ENCODE results near the gene LMAN1L.

The LMAN1L gene

DNA sequence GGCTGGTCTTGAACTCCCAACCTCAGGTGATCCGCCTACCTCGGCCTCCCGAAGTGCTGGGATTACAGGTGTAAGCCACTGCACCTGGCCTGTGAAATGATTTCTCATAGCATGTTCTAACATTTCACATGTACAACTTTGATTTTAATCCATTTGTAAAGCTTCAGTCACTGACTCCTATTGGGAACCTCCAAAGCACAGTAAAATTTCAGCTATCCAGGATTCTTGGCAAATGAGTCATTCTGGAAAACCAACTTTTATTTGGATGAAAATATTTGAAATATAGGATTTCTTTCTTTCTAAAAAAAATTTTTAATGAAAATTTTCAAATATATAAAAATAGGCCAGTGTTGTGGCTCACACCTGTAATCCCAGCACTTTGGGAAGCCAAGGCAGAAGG is 2.7 kb upstream of the LMAN1L start:
- CTCF ChIA-PET = interaction anchor here (2.1 to 35.2 kb wide), 4 partner anchors 9 to 35 kb away, joined by 5 to 1226 read pairs (median 14); partner anchors contain the start of gene CSK
- TF ChIP-seq, protein P1, sequence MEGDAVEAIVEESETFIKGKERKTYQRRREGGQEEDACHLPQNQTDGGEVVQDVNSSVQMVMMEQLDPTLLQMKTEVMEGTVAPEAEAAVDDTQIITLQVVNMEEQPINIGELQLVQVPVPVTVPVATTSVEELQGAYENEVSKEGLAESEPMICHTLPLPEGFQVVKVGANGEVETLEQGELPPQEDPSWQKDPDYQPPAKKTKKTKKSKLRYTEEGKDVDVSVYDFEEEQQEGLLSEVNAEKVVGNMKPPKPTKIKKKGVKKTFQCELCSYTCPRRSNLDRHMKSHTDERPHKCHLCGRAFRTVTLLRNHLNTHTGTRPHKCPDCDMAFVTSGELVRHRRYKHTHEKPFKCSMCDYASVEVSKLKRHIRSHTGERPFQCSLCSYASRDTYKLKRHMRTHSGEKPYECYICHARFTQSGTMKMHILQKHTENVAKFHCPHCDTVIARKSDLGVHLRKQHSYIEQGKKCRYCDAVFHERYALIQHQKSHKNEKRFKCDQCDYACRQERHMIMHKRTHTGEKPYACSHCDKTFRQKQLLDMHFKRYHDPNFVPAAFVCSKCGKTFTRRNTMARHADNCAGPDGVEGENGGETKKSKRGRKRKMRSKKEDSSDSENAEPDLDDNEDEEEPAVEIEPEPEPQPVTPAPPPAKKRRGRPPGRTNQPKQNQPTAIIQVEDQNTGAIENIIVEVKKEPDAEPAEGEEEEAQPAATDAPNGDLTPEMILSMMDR (IDR thresholded peaks at IDR 0.05; ENCODE audit: control extremely low read depth, extremely low read depth, low read depth, missing control alignments) = no peak
- POLR2A ChIA-PET = no interaction called here
- DNase-seq (ENCODE audit: extremely low spot score) = no peak

DNA sequence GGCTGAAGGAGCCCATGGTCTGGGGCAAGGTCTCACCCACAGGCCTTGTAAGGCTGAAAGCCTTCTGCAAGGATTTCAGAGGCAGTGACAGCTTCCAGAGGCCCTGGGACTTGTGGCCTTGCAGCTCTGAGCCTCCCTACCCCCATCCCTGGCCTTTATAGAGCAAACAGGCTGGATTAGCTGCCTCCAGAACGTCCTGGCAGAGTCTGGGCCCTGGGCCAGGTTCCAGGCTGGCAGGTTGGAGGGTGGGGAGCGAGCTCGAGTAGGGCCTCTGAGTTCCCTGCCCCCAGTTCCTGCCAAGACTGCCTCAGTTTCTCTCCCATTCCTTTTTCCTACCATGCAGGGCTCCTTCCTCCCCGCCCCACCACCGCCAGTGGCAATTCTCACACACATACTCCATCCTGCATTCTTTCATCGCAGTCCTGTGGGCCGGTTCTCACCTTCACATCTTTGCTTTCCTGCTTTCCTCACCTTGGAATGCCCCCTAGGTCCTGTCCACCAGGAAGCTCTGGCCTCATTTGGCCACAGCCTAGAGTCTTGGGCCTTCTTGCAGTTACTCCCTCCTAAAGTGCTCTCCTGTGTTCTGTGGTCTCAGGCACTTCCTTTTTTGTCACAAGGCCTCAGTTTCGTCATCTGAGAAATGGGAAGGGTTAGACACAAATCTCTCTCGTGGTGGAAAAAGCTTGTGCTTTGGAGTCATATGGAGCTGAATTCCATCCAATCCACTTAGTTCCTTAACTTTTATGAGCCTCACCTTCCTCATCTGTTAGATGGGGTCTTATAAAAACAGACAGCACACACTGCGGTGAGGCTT is 2.7 kb downstream of the LMAN1L start:
- DNase-seq (ENCODE audit: extremely low spot score) = no peak
- ChIA-PET CTCF (interaction anchor here (1.1 to 1.7 kb wide), 7 partner anchors 11 to 201 kb away, joined by 3 to 6 read pairs (median 4); partner anchors contain the start of gene CPLX3), POLR2A (interaction anchor here (0.8 kb wide), 1 partner anchor 10 kb away, joined by 5 read pairs; no protein-coding TSS in a partner anchor)
- TF ChIP-seq, protein P1 (IDR thresholded peaks at IDR 0.05; ENCODE audit: control extremely low read depth, extremely low read depth, low read depth, missing control alignments) = no peak

DNA sequence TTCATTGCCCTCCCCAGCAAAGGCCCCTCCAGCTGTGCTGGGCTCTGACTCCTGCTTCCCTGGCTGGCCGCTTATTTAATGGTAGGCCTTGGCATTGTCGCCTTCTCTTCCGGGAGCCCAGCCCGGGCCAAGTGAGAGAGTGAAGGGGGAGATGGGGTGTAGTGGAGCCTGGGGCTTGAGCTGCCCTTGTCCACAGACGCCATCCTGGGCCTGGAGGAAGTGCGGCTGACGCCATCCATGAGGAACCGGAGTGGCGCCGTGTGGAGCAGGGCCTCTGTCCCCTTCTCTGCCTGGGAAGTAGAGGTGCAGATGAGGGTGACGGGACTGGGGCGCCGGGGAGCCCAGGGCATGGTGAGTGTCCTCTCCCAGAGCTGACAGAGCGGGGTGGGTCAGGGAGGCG is 3.3 kb downstream of the LMAN1L start:
- ChIA-PET CTCF (interaction anchor here (1.2 to 1.7 kb wide), 6 partner anchors 10 to 201 kb away, joined by 3 to 6 read pairs (median 4); partner anchors contain the start of gene CPLX3), POLR2A (interaction anchor here (0.5 to 0.8 kb wide), 3 partner anchors 11 to 146 kb away, joined by 3 to 5 read pairs (median 3); no protein-coding TSS in a partner anchor)
- DNase-seq (ENCODE audit: extremely low spot score) = no peak
- TF ChIP-seq, protein P1 (IDR thresholded peaks at IDR 0.05; ENCODE audit: control extremely low read depth, extremely low read depth, low read depth, missing control alignments) = no peak

DNA sequence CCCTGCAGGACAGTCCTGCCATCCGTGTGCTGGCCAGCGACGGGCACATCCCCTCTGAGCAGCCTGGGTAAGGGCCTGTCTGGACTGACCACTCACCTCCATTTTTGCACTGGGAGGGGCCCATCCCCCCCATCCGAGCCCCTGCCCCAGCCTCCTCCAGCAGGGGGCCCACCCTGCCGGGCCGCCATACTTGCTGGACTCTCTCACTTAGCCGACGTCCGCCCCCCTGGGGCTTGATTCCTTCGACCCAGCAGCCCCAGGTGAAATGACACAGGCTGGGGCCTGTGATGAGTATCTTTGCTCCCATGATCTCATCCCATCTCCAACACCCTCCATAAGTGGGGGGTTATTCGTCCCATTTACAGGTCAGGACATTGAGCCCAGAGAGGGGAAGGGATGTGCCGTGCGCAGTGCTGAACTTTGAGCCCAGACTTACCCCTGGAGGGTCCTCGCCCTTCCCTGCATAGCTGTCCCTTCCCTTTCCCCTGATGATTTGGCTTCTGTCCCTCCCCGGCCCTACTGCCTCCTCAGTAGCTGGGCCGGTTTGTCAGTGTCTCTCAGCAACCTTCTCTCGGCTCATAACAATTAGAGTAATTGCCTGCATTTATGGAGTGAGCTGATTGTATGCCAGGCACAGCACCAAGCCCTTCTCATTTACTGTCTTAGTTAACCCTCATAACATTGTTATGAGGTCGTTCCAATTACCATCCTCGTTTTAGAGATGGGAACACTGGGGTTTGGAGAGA is 4.2 kb downstream of the LMAN1L start:
- DNase-seq (ENCODE audit: extremely low spot score) = no peak
- TF ChIP-seq, protein P1 (IDR thresholded peaks at IDR 0.05; ENCODE audit: control extremely low read depth, extremely low read depth, low read depth, missing control alignments) = no peak
- ChIA-PET POLR2A (interaction anchor here (0.5 to 0.6 kb wide), 2 partner anchors 25 to 146 kb away, joined by 3 read pairs; no protein-coding TSS in a partner anchor), CTCF (interaction anchor here (1.4 to 2.9 kb wide), 4 partner anchors 10 to 202 kb away, joined by 3 to 8 read pairs (median 4); partner anchors contain the start of gene CPLX3)

DNA sequence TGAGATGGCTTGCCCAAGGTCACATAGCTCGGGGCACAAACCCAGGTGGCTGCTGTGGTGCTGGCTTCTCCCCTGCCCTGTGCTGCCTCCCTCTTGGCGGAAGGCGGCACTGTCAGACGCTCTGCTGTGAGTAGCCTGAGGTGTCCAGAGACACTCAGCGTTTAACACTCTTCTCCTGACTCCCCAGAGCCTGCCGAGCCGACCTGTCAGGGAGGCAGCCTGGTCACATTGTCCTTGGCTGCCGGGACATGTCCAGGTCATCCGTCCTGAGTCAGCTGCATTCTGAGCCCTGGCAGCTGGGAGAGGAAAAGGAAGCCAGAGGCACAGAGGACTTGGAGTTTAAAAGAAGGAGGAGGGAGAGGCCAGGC is 4.7 kb downstream of the LMAN1L start:
- no peak for DNase-seq (ENCODE audit: extremely low spot score)
- TF ChIP-seq, protein P1 (IDR thresholded peaks at IDR 0.05; ENCODE audit: control extremely low read depth, extremely low read depth, low read depth, missing control alignments) = no peak
- ChIA-PET CTCF (interaction anchor here (1.4 to 2.9 kb wide), 2 partner anchors 18 to 46 kb away, joined by 4 to 8 read pairs; no protein-coding TSS in a partner anchor), POLR2A (no interaction called here)

DNA sequence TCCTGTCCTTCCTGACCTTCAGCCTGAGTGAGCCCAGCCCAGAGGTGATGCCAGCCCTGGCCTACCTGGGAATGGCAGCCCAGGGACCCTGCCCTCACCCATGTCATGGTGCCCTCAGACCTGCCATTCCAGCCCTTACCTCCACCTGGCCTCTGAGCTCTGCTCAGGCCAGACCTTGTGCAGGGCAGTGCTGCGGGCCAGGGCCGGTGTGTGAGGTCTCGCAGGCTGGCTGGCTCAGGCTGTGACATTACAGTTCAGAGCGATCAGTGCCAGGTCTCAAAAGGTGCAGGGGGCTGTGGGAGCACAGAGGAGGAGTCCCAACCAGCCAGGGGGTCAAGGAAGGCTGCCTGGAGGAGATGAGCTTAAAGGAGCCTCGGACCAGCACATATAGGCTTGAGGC is 7.4 kb downstream of the LMAN1L start:
- ChIA-PET CTCF (interaction anchor here (0.7 to 2.2 kb wide), 8 partner anchors 9 to 184 kb away, joined by 3 to 12 read pairs (median 4); no protein-coding TSS in a partner anchor), POLR2A (no interaction called here)
- no peak for DNase-seq (ENCODE audit: extremely low spot score)
- TF ChIP-seq, protein P1 (IDR thresholded peaks at IDR 0.05; ENCODE audit: control extremely low read depth, extremely low read depth, low read depth, missing control alignments) = no peak
